ENCODE measurements around the gene PRDM1.

- TF ChIP-seq CTCF (conservative IDR thresholded peaks at IDR 0.05) (no peak), EZH2 (IDR thresholded peaks at IDR 0.05; ENCODE audit: low read depth) (no peak)
Observed at GRCh38 chr6:106094261-106094963, 8.3 kb downstream of the PRDM1 start.
